Suprapubic skin (tissue), 4 donors: ENCODE measurements around the gene BAIAP2. TPM values are rescaled to one million over a fixed set of nuclear protein-coding genes. Genes with fewer than 3 reads are reported as not detected.
A peak's percentile ranks its signal among the peaks of the same experiment; 100 is the strongest.

Source experiments
- DNase-seq, 2 donors: peaks; one replicate each; pipeline ENCODE4 v3.0.0-alpha.2; 2019; ENCODE audit warnings: low spot score in 2 of 2
- H3K27ac ChIP-seq: fragments of 200-600 bp; sonication (generic); one replicate; pipeline ENCODE4 v1.5.1; 2019
- H3K27me3 ChIP-seq: fragments of 200-600 bp; sonication (generic); one replicate; pipeline ENCODE4 v1.5.1; 2019
- H3K36me3 ChIP-seq: fragments of 200-600 bp; sonication (generic); one replicate; pipeline ENCODE4 v1.5.1; 2019
- H3K4me1 ChIP-seq: fragments of 200-600 bp; sonication (generic); one replicate; pipeline ENCODE4 v1.5.1; 2019
- H3K4me3 ChIP-seq: fragments of 200-600 bp; sonication (generic); one replicate; pipeline ENCODE4 v1.5.1; 2019; ENCODE audit warnings: mild to moderate bottlenecking
- H3K9me3 ChIP-seq: fragments of 200-600 bp; sonication (generic); one replicate; pipeline ENCODE4 v1.5.1; 2019
- EP300 ChIP-seq: sonication (generic); formaldehyde crosslinking; IDR thresholded peaks from one replicate; pipeline ENCODE4 v1.6.1; 2017; ENCODE audit warnings: antibody characterized with exemption
- POLR2A ChIP-seq, 2 donors: fragments of 450-650 bp; IDR thresholded peaks; one replicate each; pipeline ENCODE4 v1.6.1; 2017; ENCODE audit warnings: antibody characterized with exemption in 2 of 2, mild to moderate bottlenecking in 2 of 2, moderate library complexity in 2 of 2
- POLR2AphosphoS5 ChIP-seq, 3 donors: sonication (generic); formaldehyde crosslinking; IDR thresholded peaks; one replicate each; pipeline ENCODE4 v1.6.1; 2017; ENCODE audit warnings: antibody characterized with exemption in 3 of 3
- WGBS: methylation state at CpG from one replicate; pipeline ENCODE4 v1.1.5; 2018; 5-methylcytosine and 5-hydroxymethylcytosine counted together
- total RNA-seq, 4 donors: library from RNA; depleted of rRNA; stranded (reverse); fragments of >200 nt; gene quantifications; one replicate each; pipeline ENCODE4 v1.1.0, GENCODE V29; 2016
- TF ChIP-seq, protein P1 (sequence below), 2 donors: fragments of 200-600 bp in 1 of 2; fragments of 450-650 bp in 1 of 2; sonication (generic) in 1 of 2; IDR thresholded peaks; one replicate each; pipeline ENCODE4 v1.5.1; 2016 to 2019; ENCODE audit warnings: antibody characterized with exemption in 2 of 2, mild to moderate bottlenecking in 1 of 2, moderate library complexity in 1 of 2

The BAIAP2 gene
- total RNA-seq, 4 donors from 2014 or later = 214 to 283 (median 260) TPM

DNA sequence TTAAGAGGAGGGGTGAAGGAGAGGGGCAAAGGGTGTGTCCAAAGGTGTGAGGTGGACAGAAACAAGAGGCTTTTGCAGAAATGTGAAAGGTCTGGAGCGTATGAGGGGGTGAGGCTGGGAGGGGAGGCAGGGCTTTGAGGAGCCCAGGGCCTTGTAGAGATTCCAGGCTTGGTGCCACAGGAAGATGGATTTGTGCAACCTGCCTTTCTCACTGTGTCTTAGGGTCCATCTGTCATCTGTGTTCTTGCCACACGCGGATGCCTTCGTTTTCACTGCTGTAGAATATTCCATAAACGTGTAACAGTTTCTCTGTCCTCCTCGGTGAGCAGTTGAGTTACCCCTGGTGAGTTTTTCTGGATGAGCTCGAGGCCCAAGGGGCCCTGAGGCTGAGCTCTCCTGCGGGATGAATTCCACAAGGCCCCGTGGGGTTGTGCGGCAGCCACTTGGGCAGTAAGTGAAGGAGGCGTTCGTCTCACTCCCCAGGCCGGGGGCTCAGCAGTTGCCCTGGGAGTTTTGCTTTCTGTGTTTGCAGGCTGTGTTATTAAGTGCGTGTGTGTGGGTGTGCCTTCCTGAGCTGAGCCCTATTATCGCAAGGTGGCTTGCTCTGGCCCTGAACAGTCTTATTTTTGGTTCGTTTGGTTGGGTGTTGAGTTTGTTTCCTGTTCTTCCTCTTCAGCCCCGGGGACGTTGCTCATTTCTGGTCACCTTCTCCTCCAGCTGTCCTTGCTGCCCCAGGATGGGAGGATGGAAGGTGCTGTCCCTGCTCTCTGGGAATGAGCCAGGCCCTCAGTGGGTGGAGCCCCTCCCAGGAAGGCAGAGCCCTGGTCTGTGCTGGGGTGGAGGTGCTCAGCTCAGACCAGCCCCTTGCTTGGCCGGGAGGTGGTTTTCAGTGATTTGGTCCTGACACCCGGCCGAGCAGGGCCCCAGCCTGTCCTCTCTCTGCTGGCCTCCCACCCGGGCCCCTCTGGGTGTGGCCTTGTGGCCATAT, 28.4 kb downstream of the BAIAP2 start:
- Histone ChIP-seq H3K27me3 (no peaks in the 10 kb centered on the region), H3K36me3 (peaks cover 26% of the 10 kb centered on the region), H3K27ac (peak overlapping the region; percentile 67), H3K9me3 (no peaks in the 10 kb centered on the region), H3K4me1 (peaks cover 85% of the 10 kb centered on the region), H3K4me3 (no peak overlapping the region)
- TF ChIP-seq, protein P1, sequence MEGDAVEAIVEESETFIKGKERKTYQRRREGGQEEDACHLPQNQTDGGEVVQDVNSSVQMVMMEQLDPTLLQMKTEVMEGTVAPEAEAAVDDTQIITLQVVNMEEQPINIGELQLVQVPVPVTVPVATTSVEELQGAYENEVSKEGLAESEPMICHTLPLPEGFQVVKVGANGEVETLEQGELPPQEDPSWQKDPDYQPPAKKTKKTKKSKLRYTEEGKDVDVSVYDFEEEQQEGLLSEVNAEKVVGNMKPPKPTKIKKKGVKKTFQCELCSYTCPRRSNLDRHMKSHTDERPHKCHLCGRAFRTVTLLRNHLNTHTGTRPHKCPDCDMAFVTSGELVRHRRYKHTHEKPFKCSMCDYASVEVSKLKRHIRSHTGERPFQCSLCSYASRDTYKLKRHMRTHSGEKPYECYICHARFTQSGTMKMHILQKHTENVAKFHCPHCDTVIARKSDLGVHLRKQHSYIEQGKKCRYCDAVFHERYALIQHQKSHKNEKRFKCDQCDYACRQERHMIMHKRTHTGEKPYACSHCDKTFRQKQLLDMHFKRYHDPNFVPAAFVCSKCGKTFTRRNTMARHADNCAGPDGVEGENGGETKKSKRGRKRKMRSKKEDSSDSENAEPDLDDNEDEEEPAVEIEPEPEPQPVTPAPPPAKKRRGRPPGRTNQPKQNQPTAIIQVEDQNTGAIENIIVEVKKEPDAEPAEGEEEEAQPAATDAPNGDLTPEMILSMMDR (IDR thresholded peaks at IDR 0.05) = no peak
- TF ChIP-seq POLR2A (IDR thresholded peaks at IDR 0.05) = no peak
- TF ChIP-seq EP300 = no peak
- no peak for TF ChIP-seq POLR2AphosphoS5 (IDR thresholded peaks at IDR 0.05)
- WGBS = 59% methylated on average over 21 of the region's 22 CpGs
- DNase-seq = no peak

DNA sequence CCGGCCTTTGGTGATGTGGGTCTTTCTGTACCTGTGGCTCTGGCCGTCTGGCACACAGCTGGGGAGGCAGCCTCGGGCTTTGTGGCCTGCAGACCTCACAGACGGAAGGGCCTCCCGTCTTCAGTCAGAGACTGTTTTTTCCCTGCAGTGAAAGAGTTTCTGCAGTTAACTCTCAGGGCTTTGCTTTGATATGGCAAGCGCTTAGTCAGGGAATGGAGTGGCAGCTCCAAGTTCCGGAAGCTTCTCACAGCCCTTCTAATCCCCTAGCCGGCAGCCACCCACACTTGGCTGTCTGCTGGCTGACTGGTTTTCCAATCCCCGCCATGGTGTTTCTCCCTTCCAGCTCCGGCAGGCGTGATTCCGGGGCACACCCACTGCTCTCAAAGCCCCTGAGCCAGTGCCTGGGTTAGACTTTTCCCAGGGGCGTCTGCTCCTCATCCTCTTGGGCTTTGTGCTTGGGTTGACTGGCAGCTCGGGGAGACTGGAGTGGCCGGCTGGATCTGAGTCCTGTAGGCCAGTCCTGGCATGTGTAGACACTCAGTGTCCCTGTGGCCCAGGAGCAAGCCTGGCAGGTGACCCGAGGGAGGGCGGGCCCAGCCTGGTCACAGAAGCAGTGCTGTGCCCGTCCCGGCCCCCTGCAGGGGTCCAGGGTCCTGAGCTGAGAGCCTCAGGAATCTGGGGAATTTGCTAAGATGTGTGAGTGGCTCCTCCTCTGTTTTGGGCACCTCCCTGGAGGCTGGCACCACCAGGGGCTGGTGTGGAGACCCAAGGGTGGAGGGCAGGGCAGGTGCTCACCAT, 29.9 kb downstream of the BAIAP2 start:
- H3K27ac ChIP-seq = peak overlapping the region; percentile 67
- H3K36me3 ChIP-seq = peaks cover 21% of the 10 kb centered on the region
- no peaks in the 10 kb centered on the region for H3K9me3 ChIP-seq
- no peaks in the 10 kb centered on the region for H3K27me3 ChIP-seq
- peaks cover 77% of the 10 kb centered on the region for H3K4me1 ChIP-seq
- H3K4me3 ChIP-seq = peak overlapping the region; percentile 16
- TF ChIP-seq POLR2A (IDR thresholded peaks at IDR 0.05) (no peak), EP300 (no peak), POLR2AphosphoS5 (IDR thresholded peaks at IDR 0.05) (no peak)
- TF ChIP-seq, protein P1 (IDR thresholded peaks at IDR 0.05) = no peak
- DNase-seq = no peak
- 45% methylated on average over 10 of the region's 19 CpGs for WGBS

DNA sequence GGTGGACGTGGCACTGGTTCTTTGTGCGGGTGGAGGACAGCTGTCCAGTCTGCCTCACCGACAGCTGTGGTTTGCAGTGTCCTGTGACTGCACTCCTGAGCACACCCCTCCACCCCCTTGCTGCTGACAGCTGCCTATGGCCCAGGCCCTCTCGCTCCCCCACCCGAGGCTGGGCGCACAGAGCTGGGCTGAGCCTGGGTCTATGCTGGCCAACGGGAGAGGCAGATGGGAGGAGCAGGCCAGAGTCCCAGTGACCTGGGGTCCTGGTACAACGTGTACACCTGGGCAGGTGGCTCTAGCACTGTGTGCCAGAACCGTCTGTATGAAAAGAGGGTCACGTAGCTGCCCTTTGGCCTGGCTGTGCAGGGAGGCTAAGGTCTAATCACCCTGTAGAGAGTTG, 30.5 kb downstream of the BAIAP2 start:
- no peak for DNase-seq
- peak overlapping the region; percentile 16 for H3K4me3 ChIP-seq
- WGBS = 80% methylated on average over 1 of the region's 10 CpGs
- H3K9me3 ChIP-seq = no peaks in the 10 kb centered on the region
- peaks cover 71% of the 10 kb centered on the region for H3K4me1 ChIP-seq
- TF ChIP-seq POLR2AphosphoS5 (IDR thresholded peaks at IDR 0.05) (no peak), POLR2A (IDR thresholded peaks at IDR 0.05) (no peak), EP300 (no peak)
- TF ChIP-seq, protein P1 (IDR thresholded peaks at IDR 0.05) = no peak
- no peaks in the 10 kb centered on the region for H3K27me3 ChIP-seq
- H3K36me3 ChIP-seq = peaks cover 26% of the 10 kb centered on the region
- peak overlapping the region; percentile 67 for H3K27ac ChIP-seq

DNA sequence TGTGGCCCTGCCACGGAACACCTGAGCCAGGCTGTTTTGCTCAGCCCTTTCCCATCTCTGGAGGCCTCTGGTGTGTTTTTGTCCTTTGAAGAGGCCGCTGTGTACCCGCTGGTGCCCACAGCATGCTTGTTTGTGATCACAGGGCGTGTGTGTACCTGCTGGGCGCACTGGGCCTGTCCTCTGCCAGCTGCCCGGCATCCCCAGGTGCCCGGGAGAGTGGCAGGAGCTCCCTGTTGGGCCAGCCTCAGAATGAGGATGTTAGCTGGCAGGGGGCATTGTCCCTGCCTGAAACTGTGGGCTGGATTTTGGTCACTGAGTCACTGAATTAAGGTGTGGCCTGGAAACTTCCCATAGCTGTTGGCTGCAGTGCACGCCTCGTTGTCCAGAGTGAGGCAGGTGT, 31.1 kb downstream of the BAIAP2 start:
- peaks cover 28% of the 10 kb centered on the region for H3K36me3 ChIP-seq
- TF ChIP-seq EP300 (no peak), POLR2AphosphoS5 (IDR thresholded peaks at IDR 0.05) (no peak), POLR2A (IDR thresholded peaks at IDR 0.05) (no peak)
- TF ChIP-seq, protein P1 (IDR thresholded peaks at IDR 0.05) = no peak
- H3K9me3 ChIP-seq = no peaks in the 10 kb centered on the region
- peaks cover 71% of the 10 kb centered on the region for H3K4me1 ChIP-seq
- no peak overlapping the region for H3K4me3 ChIP-seq
- DNase-seq = no peak
- peak overlapping the region; percentile 67 for H3K27ac ChIP-seq
- no peaks in the 10 kb centered on the region for H3K27me3 ChIP-seq
- 70% methylated on average over 5 of the region's 9 CpGs for WGBS
